Kidney glomerular epithelial cell (primary cell): ENCODE measurements around the gene SLC9A1.
A peak's percentile ranks its signal among the peaks of the same experiment; 100 is the strongest.
"Not testable (repeated sequence)": the region's sequence is repeated elsewhere in the genome, so short reads cannot be mapped to it uniquely, and the experiment has no call there.

ENCODE experiments used
- DNase-seq: peaks from one replicate; lab custom pipeline; 2025; lab: John Stamatoyannopoulos, UW

The SLC9A1 gene

DNA sequence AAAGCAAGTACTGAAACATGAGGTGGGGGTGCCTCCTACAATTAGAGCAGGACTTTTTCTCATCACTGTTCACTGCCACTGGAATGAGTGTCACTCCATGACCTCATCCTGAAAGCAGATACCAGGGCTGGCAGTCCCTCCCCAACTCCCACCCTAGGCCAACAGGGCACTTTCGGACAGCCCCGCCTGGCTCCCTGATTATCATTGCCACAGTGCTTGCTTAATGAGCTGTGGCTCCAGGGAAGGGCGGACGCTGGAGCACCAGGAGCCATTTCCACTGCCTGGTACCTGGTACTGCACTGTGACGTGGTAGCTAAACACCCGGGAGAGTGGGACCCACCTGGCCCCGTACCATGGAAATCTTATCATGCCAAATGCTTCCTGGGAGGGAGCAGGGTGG, 22.3 kb downstream of the SLC9A1 start:
- DNase-seq = no peak

- DNase-seq = no peak
Observed at GRCh38 chr1:27132147-27132546, 22.8 kb downstream of the SLC9A1 start.

DNA sequence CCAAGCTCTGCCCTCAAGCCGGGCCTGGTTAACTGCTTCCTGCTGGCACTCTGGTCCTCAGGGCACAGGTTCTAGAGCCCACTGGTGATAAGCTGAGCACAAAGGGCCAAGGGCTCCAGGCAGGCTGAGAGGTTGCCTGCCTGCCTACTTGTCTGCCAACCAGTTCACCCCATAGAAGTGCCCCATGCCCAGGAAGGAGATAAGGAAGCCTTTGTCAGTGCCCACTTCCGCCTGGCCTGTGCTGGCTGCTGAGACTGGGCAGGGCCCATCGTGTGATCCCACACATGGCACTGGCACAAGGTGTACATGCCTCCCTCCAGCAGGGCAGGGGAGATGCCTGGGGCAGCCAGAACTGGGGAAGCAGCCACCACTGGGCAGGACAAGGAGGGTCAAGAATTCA, 24.1 kb downstream of the SLC9A1 start:
- no peak for DNase-seq

GRCh38 chr1:27129225-27129624, 25.7 kb downstream of the SLC9A1 start:
- DNase-seq = no peak

DNA sequence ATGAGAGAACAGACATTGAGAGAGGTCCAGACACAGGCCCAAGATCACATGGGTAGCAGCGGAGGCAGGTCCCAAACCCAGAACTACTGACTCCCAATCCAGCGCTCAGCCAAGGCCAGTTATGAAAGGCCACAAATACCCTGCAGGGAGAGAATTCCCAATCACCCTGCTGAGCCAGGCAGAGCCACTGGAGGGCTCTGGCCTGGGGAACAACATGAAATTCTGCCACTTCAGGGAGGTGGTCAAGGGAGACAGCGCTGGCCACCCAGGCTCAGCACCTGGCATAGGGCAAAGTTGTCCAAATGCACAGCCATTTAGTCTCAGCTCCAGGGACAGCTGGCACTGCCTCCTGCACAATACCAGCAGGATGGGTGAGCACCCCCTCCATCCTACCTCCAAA, 27.5 kb downstream of the SLC9A1 start:
- DNase-seq = no peak

DNA sequence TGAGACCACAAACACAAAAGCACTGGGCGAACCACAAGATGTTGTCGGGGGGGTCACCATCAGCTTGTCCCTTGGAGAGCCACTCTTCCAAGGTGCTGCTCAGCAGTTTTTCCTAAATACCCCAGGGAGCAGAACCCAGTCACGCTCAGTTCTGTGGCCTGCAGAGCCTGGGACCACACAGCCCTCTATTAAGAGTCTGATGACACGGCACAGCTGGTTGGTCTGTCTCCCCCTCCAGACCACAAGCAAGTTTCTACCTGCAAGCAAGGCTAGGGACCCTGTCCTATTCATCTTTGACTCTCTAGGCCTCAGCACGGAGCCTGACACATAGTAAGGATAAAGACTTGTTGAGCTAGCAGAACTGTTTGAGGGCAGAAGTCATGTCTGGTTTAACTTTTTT, 28.5 kb downstream of the SLC9A1 start:
- DNase-seq = no peak

GRCh38 chr1:27125125-27125524, 29.8 kb downstream of the SLC9A1 start:
- DNase-seq = not testable (repeated sequence)

DNA sequence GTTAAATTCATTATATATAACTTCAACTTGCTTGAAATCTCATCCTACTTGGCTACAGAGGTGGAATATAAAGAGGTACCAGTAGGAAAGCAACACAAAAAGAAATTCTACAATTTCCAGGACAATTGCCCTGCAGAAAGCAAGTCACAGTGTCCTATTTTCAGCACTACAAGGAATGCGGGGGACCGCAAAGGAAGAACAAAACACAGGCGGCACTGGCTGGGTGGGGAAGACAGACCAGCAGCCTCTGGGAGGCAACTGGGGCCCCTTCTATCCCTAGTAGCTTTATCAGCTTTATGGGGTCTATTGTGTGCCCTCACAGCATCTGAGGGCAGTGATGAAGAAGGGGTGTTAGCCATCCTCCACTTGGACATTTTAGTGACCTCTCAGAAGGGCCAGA, 30.5 kb downstream of the SLC9A1 start:
- no peak for DNase-seq

DNA sequence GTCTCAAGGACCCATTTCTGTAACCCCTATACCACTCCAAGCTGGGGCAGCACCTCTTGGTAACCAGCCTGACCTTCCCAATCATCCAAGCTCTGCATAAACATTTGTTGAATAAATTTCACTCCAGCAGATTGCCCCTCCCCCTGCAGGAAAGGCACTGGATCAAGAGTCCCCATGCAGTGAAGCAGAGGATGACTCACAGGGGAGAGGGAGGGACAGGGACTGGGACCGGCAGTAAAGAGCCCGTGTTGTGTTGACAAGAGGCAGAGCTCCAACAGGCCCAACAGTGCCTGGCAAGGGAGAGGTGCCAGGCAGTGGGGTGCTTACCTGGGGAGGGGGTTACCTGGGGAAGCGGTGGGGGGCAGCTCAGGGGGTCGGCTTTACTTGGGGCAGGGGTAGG, 32.3 kb downstream of the SLC9A1 start:
- DNase-seq = peak; percentile 74

GRCh38 chr1:27120854-27121253, 34.1 kb downstream of the SLC9A1 start:
- DNase-seq = no peak

GRCh38 chr1:27118440-27118689, 36.6 kb downstream of the SLC9A1 start:
- DNase-seq = no peak

- no peak for DNase-seq
Observed at GRCh38 chr1:27117733-27118439, 37.0 kb downstream of the SLC9A1 start.

GRCh38 chr1:27116697-27117096, 38.2 kb downstream of the SLC9A1 start:
- no peak for DNase-seq

DNA sequence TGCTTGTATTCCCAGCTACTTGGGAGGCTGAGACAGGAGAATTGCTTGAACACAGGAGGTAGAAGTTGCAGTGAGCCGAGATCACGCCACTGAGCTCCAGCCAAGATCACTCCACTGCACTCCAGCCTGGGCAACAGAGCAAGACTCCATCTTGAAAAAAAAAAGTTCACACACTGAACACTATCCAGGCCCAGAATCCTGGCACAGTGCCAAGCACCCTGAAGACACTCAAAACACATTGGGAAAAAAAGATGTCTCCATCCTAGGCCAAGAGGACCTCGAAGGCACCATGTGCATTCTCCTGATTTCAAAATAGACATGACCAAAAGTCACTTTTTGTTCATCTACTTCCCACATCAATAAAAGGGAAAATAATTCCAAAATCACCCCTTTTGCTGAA, 38.7 kb downstream of the SLC9A1 start:
- no peak for DNase-seq

DNA sequence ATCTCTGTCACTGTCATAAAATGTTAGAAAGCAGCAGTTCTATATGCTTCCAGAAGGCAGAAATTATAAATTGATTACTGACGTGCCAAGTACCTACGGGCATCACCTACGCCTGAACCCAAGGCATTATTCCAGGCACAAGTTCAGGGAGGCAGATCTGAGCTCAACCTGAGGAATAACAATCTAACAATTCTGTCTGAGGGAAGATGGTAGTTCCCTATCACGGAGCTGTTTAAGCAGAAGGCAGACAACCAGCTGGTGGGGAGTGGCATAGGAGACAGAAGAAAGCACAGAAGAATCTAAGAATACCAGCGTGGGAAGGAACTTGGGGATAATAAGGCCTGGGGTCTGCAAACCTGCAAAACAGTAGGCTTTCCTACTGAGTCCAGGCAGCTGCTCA, 40.4 kb downstream of the SLC9A1 start:
- DNase-seq = no peak

GRCh38 chr1:27113861-27114260, 41.1 kb downstream of the SLC9A1 start:
- DNase-seq = no peak

DNA sequence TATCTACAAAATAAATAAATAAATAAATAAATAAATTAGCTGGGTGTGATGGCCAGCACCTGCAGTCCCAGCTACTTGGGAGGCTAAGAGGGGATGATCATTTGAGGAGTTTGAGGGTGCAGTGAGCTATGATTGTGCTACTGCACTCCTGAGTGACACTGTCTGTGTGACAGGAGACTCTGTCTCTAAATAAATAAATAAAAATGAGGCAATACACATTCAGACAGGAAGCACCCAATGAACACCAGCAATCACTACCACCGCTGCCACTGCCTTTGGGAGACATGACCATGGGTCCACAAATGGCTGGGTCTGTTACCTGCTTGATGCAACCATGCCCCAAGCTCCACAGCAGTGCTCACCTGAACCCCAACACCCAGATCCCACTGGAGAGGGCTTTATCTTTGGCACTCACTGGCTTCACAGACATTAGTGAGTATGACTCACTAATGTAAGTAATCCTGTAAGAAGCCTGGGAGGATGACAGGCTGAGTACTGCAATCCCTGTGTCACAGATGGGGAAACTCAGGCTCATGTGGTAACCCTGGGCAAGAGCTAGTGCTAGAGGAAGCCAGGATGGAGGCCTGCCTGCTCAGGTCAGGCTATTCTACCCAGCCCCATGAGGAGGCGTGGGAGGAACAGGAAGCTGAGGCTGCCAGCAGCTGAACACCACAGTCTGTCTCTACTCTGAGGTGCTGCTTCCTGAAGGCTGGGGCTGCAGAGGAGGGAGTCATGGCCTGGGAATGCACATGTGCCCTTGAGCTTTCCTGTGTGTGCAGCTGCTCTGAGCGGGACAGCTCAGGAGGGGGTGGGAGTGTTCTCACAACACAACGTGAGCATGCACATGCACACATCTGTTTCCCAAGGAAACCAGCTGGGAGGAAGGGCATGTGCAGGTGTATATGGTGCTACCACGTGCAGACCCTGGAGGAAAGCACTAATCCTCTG, 43.0 kb downstream of the SLC9A1 start:
- DNase-seq = peak; percentile 96

DNA sequence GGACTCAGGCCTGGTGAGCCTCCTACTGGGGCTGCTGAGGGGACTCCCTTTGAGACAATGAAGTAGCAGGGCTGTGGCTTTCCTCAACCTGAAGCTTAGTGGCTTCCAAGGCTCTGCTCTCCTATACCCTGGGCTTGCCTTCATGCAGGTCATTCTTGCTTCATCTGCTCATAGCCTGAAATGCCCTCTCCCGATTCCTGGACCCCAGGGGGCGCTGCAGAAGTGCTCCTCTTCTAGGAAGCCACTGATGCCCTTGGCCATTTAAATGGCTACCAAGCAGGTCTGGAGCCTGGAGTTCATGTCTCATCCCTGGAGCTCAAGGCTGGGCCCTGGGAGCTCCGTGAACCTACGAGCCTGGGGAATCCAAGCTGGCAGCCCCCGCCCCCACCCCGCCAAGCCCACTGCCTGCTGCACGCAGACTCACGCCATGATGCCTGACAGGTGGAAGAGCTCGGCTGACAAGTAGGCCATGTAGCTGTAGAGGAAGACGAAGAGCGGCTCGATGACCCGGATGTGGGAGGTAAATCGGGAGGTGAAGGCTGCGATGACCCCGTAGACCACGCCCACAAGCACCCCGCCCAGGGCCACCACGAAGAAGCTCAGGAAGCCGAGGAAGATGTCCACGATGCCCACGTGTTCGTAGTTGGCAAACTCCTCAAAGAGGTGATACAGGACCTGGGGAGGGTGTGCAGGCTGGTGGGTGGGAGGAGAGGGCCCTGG, 45.7 kb downstream of the SLC9A1 start:
- no peak for DNase-seq

GRCh38 chr1:27108588-27108987, 46.3 kb downstream of the SLC9A1 start:
- no peak for DNase-seq

GRCh38 chr1:27106561-27107323, 48.2 kb downstream of the SLC9A1 start:
- no peak for DNase-seq

GRCh38 chr1:27105018-27105417, 49.9 kb downstream of the SLC9A1 start:
- DNase-seq = no peak

DNA sequence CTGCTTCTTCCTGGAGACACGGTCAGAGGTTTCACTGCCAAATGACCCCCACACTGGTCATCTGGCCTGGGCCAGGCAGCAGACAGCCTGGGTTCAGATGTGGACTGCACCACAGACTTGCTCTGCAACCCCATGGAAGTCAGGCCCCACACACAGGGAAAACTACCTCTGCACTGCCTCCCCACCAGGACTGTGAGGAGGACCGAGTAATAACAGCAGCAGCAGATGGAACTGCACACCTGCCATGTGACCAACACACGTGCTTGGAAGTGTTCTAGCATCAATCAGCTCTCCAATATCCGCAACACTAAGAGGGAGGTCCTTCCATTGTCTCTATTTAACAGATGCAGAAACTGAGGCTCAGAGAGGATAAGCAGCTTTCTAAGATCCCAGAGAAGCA, 51.4 kb downstream of the SLC9A1 start:
- no peak for DNase-seq
